UCSD-AML1 (cell line): ENCODE measurements around the gene PGPEP1.
"Not testable (repeated sequence)": the region's sequence is repeated elsewhere in the genome, so short reads cannot be mapped to it uniquely, and the experiment has no call there.

ENCODE experiments used
- DNase-seq: peaks from one replicate; lab custom pipeline; 2025; ENCODE audit not compliant: unreplicated experiment; lab: John Stamatoyannopoulos, UW

Gene PGPEP1

GRCh38 chr19:18389726-18390064, 49.3 kb downstream of the PGPEP1 start:
- DNase-seq = no peak

DNA sequence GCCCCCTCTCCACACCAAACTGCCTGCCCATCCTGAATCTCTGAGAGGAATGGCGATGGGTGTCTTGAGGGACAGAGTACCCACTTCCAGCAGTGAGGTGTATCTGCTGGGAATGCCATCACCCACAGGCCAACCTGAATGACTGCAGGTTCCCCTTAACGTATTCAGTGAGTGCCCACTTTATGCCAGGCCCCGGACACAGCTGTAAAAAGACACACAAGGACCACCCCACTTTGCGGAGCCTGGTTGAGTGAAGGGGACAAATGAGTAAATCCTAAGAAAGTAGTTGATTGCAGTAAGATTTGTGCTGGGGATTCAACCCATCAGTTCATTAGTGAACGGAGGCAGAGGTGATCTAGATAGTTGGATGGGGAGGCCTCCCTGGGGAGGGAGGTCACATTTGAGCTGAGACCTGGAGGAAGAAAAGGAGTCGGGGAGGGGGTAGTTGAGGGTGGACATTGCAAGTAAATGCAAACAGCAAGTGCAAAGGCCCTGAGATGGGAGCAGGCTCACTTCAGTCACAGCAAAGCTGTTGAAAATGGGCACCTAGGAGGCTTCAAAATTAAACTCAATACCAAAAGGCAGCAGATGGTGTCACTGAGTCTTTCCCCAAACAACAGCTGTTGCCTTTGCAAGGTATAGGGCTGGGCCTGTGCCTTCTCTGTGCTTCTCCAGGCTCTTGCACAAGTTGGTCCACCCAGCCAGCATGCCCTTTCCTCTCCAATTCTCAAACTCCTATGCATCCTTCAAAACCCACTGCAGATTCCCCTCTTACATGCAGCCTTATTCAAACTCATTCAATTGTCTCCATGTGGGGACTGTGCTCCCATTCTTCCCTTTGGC, 49.9 kb downstream of the PGPEP1 start:
- DNase-seq = no peak

GRCh38 chr19:18391509-18392075, 51.2 kb downstream of the PGPEP1 start:
- no peak for DNase-seq

GRCh38 chr19:18392417-18392816, 52.0 kb downstream of the PGPEP1 start:
- peak; percentile 59 for DNase-seq

DNA sequence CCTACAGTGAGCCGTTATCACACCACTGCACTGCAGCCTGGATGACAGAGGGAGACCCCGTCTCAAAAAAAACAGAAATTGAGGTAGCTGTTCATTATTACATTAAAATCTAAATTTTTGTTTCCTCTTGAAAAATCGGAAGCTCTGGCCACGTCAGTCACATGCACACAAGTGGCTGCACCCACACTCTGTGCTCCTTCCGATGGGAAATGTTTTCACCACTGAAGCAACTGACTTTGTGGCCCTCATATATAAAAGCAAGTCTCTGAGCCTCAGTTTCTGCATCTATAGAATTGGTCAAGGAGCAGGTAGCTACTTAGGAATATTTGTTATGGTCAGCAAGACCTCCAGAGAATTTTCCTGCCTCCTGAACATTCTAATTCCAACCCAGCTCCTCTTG, 52.5 kb downstream of the PGPEP1 start:
- DNase-seq = no peak

- DNase-seq = no peak
These were observed 53.4 kb downstream of the PGPEP1 start for GRCh38 chr19:18393836-18394235.

GRCh38 chr19:18396471-18397241, 56.3 kb downstream of the PGPEP1 start:
- DNase-seq = no peak

DNA sequence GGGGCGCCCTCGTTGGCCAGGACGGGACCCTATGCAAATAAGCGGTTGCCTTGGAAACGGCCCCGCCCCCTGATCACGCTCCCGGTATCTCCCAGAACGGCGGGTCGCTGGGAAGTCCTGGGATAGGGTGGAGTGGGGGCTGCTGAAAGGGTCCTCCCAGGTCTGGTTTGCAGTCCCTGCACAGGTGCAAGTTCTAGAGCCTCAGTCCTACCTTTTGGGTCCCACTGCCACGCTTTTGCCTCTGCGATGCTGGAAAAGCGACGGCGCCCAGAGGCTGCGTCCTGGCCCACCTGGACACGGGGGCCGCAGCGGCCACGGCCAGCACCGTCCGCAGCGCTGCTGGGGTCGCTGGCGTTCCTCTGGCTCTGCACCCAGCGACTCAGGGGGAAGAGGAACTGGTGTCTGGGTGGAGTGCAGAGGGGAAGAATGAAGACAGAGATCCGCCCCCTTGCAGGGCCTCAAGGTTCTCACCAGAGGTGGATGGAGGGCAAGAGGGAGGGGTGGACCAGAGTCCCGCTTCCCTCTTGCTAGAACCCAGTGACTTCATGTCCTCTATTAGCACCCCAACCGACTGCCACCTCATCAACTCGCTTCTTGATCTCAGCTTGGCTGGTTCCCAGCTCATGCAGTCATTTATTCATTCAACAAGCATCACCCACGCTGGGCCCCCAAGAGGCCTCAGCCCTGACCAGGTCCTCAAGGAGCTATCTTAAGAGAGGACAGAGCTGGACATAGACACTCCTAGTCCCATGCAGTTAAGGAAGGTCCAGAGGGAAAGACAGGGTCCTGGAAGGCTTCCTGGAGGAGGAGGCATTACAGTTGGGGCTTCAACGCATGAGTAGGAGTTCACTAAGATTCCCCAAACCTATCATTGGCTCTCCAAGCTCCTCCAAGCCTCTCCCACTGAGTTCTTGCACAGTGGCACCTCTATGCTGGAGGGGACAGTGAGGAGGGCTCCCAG, 57.1 kb downstream of the PGPEP1 start, which contains the start of gene LRRC25:
Gene LRRC25, minus strand, starts transcription at position 381 of the 961 bp plus-strand sequence. CDS start 659 bp downstream, outside the sequence.
- DNase-seq = peak; percentile 38

DNA sequence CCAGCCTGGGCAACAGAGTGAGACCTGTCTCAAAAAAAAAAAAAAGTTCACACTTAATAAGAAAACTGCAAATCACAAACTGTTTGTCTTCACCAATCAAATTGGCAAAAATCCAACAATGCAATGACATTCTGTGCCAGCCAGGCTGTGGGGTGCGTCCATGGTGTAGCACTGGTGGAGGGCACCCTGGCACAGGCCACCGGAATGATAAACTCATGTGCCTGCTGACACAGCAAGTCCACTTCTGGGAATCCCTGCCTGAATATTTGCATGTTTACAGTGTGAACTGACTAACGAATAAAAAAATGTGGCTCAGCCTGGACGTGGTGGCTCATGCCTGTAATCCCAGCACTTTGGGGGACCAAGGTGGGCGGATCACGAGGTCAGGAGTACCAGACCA, 58.6 kb downstream of the PGPEP1 start:
- no peak for DNase-seq

- peak; percentile 82 for DNase-seq
These were observed 61.2 kb downstream of the PGPEP1 start for GRCh38 chr19:18401580-18402112.

GRCh38 chr19:18402455-18403248, 62.3 kb downstream of the PGPEP1 start:
- DNase-seq = peak; percentile 23

- not testable (repeated sequence) for DNase-seq
These were observed 65.4 kb downstream of the PGPEP1 start for GRCh38 chr19:18405754-18406153.

DNA sequence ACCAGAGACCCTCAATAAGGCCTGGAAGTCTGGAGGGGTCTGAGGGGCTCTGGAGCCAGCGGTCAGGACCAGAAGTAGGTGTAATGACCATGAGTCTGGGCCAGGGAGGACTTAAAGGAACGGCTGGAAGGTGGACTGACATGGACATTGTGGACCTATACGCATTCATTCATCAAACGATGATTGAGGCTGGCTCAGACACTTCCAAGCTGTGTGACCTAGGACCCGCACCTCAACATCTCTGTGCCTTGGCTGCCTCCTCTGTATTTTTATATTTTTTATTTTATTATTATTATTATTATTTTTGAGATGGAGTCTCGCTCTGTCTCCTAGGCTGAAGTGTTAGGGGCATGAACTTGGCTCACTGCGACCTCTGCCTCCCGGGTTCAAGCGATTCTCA, 66.4 kb downstream of the PGPEP1 start:
- DNase-seq = no peak

DNA sequence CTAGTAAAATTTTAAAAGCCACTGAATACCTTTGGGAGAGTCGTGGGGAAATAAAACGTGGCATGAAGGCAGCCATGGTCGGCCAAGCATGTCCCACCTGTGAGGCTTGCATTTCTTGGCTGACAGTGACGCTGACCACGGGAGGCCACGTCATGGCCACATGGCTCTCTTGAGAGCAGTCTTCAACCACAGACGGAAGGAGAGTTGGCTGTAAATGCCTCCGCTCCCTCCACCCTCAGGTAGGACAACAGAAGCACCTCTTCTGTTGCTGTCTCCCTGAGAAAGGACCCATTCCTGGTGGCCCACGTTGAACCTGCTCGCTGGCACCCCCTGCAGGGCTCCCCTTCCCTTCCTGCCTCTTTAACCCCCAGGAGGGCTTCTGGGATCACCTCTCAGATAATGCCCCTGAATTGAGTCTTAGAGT, 67.7 kb downstream of the PGPEP1 start:
- peak; percentile 68 for DNase-seq

GRCh38 chr19:18412610-18413239, 72.3 kb downstream of the PGPEP1 start:
- DNase-seq = no peak

GRCh38 chr19:18414504-18415177, 74.2 kb downstream of the PGPEP1 start:
- peak; percentile 72 for DNase-seq

- peak; percentile 93 for DNase-seq
These were observed 74.9 kb downstream of the PGPEP1 start for GRCh38 chr19:18415178-18415867.

- DNase-seq = peak; percentile 93
These were observed 76.4 kb downstream of the PGPEP1 start for GRCh38 chr19:18416778-18417249.
